MM.1S (cell line): ENCODE results near the gene EFCAB6.

Experiments
- DNase-seq: peaks from one replicate; pipeline ENCODE4 v3.0.0-alpha.2; 2015
- H2AFZ ChIP-seq: fragments of 300-600 bp; sonication (generic); 2 replicates; pipeline ENCODE4 v1.6.0; 2016; ENCODE audit warnings: antibody characterized with exemption, low read length
- H3F3A ChIP-seq: fragments of 300-600 bp; sonication (generic); 2 replicates; pipeline ENCODE4 v1.6.1; 2016; ENCODE audit warnings: mild to moderate bottlenecking, antibody characterized with exemption, low read length, moderate library complexity, mixed read lengths; ENCODE audit not compliant: insufficient read depth
- H3K27ac ChIP-seq: fragments of 300-600 bp; sonication (generic); 2 replicates; pipeline ENCODE4 v1.5.1; 2016; ENCODE audit warnings: mild to moderate bottlenecking, low read length
- H3K27me3 ChIP-seq: fragments of 300-600 bp; sonication (generic); replicated peaks from 2 replicates; pipeline ENCODE4 v1.6.0; 2016; ENCODE audit warnings: low read length; ENCODE audit not compliant: insufficient read depth
- H3K36me3 ChIP-seq: fragments of 300-600 bp; sonication (generic); replicated peaks from 2 replicates; pipeline ENCODE4 v1.6.1; 2016; ENCODE audit warnings: mild to moderate bottlenecking, low read length, mixed read lengths; ENCODE audit not compliant: insufficient read depth
- H3K4me1 ChIP-seq: fragments of 300-600 bp; sonication (generic); 2 replicates; pipeline ENCODE4 v1.6.1; 2016; ENCODE audit warnings: low read length, mixed read lengths
- H3K4me2 ChIP-seq: fragments of 300-600 bp; sonication (generic); 2 replicates; pipeline ENCODE4 v1.6.0; 2016; ENCODE audit warnings: low read depth, low read length
- H3K4me3 ChIP-seq: fragments of 300-600 bp; sonication (generic); 2 replicates; pipeline ENCODE4 v1.5.1; 2016; ENCODE audit warnings: low read length, mixed read lengths
- H3K79me2 ChIP-seq: fragments of 300-600 bp; sonication (generic); 2 replicates; pipeline ENCODE4 v1.6.1; 2016; ENCODE audit warnings: mixed run types, low read length, mixed read lengths
- H3K9ac ChIP-seq: fragments of 300-600 bp; sonication (generic); 2 replicates; pipeline ENCODE4 v1.6.1; 2016; ENCODE audit warnings: low read length, mixed read lengths
- H3K9me2 ChIP-seq: fragments of 300-600 bp; sonication (generic); replicated peaks from 2 replicates; pipeline ENCODE4 v1.6.1; 2016; ENCODE audit warnings: mild to moderate bottlenecking, low read length, mixed read lengths; ENCODE audit not compliant: insufficient read depth
- H3K9me3 ChIP-seq: fragments of 300-600 bp; sonication (generic); replicated peaks from 2 replicates; pipeline ENCODE4 v1.6.1; 2016; ENCODE audit warnings: mild to moderate bottlenecking, low read length, mixed read lengths; ENCODE audit not compliant: insufficient read depth
- H4K20me1 ChIP-seq: fragments of 300-600 bp; sonication (generic); 2 replicates; pipeline ENCODE4 v1.6.1; 2016; ENCODE audit warnings: mild to moderate bottlenecking, low read length, moderate library complexity, mixed read lengths; ENCODE audit not compliant: insufficient read depth
- CTCF ChIP-seq: fragments of 300-600 bp; sonication (generic); IDR thresholded peaks from 2 replicates; pipeline ENCODE4 v1.5.1; 2016; ENCODE audit warnings: antibody characterized with exemption, low read length, mixed read lengths
- EZH2 ChIP-seq: fragments of 300-600 bp; sonication (generic); optimal IDR thresholded peaks from 2 replicates; pipeline ENCODE3; 2017; ENCODE audit warnings: low read depth, mild to moderate bottlenecking, antibody characterized with exemption, low read length, mixed read lengths
- EZH2phosphoT487 ChIP-seq: fragments of 300-600 bp; sonication (generic); IDR thresholded peaks from 2 replicates; pipeline ENCODE4 v1.6.1; 2018; ENCODE audit warnings: antibody characterized with exemption, low read length

Gene EFCAB6

DNA sequence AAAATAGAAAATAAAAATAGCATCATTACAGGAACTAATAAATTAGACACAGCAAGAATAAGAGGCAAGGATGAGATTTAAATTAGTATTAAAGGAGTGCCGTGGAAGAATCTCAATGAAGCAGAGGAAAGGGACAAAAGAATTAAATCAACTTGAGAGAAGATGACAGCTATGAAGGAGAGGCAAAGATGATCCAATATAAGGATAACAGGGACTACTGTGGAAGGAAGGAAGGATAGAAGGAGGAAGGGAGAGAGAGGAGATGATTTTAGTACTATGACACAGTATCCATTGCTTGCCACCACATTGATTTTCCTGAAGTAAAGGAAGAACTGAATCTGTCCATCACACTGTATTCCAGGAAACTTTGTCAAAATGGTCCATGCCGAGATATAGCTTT is 98.0 kb downstream of the EFCAB6 start:
- Histone ChIP-seq H3K27me3 (no peaks in the 10 kb centered on the region), H3K9me3 (no peaks in the 10 kb centered on the region), H3K4me1 (peaks cover 15% of the 10 kb centered on the region), H3K4me3 (no peak overlapping the region), H3K36me3 (no peaks in the 10 kb centered on the region), H2AFZ (no peak overlapping the region), H3K4me2 (no peak overlapping the region), H4K20me1 (no peaks in the 10 kb centered on the region), H3F3A (peaks cover 7% of the 10 kb centered on the region; the same call in 1 of the 2 replicates), H3K27ac (no peak overlapping the region), H3K9ac (no peak overlapping the region), H3K79me2 (no peaks in the 10 kb centered on the region), H3K9me2 (no peaks in the 10 kb centered on the region)
- TF ChIP-seq EZH2phosphoT487 = no peak
- no peak for TF ChIP-seq EZH2
- no peak for TF ChIP-seq CTCF
- DNase-seq = no peak

DNA sequence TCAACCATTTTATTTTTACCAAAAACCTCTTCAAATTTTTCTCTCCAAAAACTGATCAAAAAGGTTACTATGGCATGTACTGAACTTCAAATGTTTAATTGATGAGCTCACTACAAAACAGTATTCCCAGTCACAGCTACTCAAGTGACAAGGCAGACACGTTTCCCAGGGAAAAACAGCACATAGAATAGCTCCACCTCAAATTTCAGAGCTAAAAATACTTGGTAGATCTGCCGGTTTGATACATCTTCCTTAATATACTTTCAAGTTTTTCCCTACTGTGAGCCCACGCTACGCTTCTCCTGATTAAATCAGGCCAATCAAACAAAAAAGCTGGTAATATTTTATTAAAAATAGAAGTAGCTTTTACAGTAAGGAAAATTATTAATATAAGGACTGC is 100.4 kb downstream of the EFCAB6 start:
- no peak for DNase-seq
- H3K4me2 ChIP-seq = no peak overlapping the region
- H3K9ac ChIP-seq = no peak overlapping the region
- H3K4me1 ChIP-seq = peaks cover 15% of the 10 kb centered on the region
- H3K27me3 ChIP-seq = no peaks in the 10 kb centered on the region
- H3K4me3 ChIP-seq = no peak overlapping the region
- TF ChIP-seq CTCF = no peak
- TF ChIP-seq EZH2 = no peak
- TF ChIP-seq EZH2phosphoT487 = no peak
- no peaks in the 10 kb centered on the region for H3K9me2 ChIP-seq
- no peaks in the 10 kb centered on the region for H3K9me3 ChIP-seq
- no peak overlapping the region for H3K27ac ChIP-seq
- no peaks in the 10 kb centered on the region for H3K79me2 ChIP-seq
- no peaks in the 10 kb centered on the region for H4K20me1 ChIP-seq
- no peaks in the 10 kb centered on the region for H3K36me3 ChIP-seq
- H2AFZ ChIP-seq = no peak overlapping the region
- H3F3A ChIP-seq = peaks cover 7% of the 10 kb centered on the region; the same call in 1 of the 2 replicates

DNA sequence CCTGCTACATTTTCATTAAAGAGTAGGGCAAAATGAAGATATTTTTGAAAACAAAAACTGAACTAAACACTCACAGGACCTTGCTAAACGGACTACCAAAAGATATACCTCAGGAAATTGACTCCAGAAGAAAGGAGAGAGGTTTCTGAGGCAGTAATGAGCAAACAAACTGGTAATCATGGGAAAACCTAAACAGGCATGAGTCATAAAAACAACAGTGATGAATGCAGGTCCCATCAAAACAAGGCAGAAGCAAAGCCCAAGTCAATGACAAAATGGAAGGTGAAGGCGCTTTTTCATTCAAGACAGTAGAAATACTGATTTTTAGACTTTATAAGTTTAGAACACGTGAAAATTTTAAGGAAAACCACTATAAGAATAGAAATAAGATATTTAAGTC is 104.5 kb downstream of the EFCAB6 start:
- Histone ChIP-seq H3K27me3 (no peaks in the 10 kb centered on the region), H3K36me3 (no peaks in the 10 kb centered on the region), H3K4me2 (no peak overlapping the region), H3K9me3 (no peaks in the 10 kb centered on the region), H3F3A (no peaks in the 10 kb centered on the region), H3K79me2 (no peaks in the 10 kb centered on the region), H4K20me1 (no peaks in the 10 kb centered on the region), H3K27ac (no peak overlapping the region), H2AFZ (no peak overlapping the region), H3K9ac (no peak overlapping the region), H3K4me1 (peaks cover 6% of the 10 kb centered on the region), H3K9me2 (no peaks in the 10 kb centered on the region), H3K4me3 (no peak overlapping the region)
- TF ChIP-seq CTCF (no peak), EZH2phosphoT487 (no peak)
- DNase-seq = no peak
